ENCODE data around the gene ADAMTS7.
A peak's percentile ranks its signal among the peaks of the same experiment; 100 is the strongest.
"Not testable (repeated sequence)": the region's sequence is repeated elsewhere in the genome, so short reads cannot be mapped to it uniquely, and the experiment has no call there.

ADAMTS7 gene

DNA sequence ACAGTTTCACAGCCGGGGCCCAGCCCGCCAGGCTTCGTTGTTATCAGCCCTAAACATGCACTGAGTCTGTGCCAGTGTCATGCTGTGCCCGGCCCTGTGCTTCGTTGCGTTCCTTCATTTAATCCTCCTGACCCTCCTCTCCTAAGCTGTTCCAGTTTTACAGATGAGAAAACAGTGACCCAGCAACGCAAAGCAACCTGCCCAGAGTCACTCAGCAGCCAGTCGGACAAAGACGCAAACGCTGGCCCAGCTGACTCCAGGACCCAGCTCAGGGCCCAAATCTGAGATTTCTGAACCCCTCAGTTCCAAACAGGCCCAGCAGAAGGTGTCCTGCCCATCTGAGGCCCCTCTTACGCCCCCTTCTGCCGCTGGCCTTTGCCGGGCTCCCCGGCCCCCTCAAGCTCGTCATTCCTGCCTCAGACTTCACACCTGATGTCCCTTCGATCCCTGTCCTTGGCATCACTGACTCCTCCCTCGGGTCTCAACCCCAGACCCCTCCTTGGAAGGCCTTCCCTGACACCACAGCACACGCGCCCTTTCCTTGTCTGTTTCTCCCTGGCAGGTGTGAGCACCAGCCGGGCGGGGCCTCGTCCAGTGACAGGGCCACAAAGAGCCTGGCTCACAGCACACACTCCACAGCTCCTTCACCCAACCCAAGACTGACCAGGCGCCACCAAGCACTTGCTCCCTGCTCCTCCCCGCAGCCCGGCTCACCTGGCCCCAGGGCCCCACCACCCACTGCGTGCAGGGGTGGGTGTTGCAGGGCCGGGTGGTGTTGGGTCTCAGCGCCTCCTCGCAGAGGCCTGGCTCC, 48.1 kb downstream of the ADAMTS7 start:
- no peak for DNase-seq

DNA sequence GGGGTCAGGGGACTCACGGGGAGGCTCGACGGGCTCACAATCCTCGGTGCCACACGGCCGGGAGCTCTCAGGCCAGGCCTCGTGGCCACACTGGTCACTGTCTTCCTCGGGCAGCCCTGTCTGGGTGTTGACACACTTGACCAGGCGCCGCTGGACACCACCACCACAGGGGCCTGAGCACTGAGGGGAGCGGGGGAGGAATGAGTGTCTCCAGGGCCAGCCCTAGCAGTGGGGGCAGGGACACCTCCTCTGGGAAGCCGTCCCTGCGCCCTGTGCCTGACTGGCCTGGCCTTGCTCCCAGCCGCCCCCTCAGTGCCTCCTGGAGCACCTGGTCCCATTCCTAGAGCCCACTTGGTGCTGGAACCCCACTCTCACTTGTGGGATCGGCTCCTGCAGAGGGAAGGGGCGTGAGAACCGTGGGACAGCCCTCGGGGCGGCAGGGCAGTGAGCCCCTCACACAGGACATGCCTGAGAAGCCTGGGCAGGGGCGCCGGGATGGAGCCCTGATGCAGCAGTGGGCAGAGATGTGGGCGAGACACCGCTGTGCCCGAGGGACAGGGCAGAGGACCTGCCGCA, 48.8 kb downstream of the ADAMTS7 start:
- not testable (repeated sequence) for DNase-seq

DNA sequence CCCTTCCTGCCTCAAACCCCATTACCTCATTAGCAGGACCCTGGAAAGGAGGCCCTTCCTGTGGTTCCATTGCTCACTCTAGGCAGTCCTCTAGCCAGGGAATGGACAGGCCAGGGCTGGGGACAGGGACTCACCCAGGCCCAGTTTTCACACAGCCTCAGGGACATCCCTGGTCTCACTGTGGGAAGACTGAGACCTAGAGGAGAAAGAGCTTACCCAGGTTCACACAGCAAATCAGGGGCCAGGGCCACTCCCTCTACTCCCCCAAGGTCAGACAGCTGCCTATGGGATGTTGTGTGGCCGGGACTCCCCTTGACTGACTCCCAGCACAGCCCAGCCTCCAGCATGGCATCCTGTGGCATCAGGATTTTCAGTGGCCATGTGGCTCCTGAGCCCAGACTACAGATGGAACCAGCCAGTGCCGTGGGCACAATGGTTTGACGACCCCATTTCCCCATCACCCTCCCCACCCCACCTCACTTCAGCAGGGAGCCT, 49.3 kb downstream of the ADAMTS7 start:
- no peak for DNase-seq

DNA sequence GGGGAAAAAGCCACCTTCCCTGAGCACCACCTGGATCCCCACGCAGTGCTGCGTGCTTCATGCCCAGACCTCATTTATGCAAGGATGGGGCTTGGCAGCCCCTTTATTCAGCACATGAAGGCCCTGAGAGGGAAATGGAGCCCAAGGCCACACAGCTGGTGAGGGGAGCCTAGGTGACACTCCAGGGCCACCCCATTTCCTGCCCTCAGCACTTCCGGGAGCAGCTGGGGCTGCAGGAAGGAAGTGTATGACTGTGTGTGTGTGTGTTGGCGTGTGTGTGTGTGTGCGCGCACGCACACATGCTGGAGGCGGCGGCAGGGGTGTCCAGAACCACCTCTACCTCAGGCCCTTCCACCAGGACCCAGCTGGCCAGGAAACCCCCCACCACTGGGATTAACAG, 49.8 kb downstream of the ADAMTS7 start:
- peak; percentile 54 to 67 for DNase-seq

DNA sequence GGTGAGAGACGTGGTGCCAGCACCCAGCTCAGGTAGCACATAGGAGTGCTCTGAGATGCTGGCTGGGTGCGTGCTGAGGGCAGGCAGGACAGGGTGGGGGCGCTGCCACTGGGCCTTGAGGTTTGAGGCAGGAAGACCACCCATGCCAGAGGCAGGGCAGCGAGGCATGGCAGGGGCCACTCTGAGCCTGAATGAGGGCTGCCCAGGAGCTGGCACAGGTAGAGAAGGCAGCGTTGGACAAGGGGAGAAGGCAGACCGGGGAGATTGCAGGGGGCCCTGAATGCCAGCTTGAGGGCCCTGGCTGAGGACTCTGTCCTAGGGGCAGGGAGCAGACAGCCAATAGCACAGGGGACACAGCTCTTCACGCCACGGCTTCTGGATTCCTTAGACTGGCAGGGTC, 50.2 kb downstream of the ADAMTS7 start:
- no peak for DNase-seq

DNA sequence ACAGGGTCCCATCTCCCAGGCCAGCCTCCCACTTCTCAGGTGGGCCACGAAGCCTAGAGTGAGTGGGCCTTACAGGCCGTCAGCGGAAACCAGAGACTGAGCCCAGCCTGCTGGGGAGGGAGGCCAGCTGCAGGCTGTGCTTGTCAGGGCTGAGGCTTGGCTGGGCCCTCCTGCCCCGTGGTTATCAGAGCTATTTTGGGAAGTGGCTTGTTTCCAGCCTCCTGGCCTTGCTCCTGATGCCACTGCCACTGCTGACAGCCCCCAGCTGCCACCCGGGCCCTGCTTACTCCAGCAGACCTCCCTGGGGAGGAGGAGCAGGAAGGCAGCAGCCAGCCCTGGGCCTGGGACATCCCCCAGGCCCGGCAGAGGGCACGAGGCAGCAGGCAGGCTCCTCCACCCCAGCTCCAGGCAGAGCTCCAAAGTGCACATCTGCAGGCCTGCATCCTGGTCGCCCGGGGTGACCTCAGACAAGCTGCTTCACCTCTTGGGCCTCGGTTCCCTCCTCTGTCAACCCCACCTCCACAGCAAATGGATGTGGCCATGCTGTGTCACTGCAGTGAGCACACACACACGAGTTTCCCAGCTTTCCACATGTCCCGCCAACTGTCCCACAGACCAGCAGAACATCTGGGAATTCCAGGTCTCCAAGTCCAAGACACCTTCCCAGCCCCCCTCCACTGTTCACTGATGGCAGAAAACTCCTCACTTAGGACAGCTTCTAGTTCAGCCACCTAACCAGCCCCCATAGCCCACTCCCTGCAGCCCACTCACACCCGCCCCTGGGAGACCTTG, 51.0 kb downstream of the ADAMTS7 start:
- not testable (repeated sequence) for DNase-seq

DNA sequence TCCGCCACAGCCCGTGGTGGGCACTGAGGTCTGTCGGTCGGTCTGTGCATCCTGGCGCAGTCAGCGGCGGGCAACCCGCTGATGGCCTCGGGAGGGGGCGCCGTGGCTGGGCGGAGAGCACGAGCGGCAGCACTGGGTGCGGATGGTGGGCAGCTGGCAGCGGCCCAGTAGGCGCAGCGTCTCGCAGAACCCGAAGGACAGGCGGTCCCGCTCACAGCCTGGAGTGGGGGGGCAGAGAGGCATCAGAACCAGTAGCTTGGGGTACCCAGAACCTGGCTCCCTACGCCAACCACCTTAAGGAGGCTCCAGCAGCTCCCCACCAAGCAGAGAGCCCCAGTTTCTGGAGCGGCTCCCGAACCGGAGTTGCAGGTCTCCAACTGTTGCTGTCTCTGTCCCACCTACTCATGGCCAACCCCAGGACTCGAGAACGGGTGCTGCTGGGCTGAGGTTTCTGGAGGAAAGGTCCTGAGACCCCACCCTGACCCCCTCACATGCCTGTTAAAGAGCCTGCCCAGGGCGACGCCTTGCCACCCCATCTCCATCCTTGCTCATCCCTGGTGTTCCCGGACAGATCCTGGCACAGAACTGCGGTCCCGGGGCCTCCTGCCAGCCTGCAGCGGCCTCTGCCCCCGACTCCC, 51.8 kb downstream of the ADAMTS7 start:
- DNase-seq = not testable (repeated sequence)

DNA sequence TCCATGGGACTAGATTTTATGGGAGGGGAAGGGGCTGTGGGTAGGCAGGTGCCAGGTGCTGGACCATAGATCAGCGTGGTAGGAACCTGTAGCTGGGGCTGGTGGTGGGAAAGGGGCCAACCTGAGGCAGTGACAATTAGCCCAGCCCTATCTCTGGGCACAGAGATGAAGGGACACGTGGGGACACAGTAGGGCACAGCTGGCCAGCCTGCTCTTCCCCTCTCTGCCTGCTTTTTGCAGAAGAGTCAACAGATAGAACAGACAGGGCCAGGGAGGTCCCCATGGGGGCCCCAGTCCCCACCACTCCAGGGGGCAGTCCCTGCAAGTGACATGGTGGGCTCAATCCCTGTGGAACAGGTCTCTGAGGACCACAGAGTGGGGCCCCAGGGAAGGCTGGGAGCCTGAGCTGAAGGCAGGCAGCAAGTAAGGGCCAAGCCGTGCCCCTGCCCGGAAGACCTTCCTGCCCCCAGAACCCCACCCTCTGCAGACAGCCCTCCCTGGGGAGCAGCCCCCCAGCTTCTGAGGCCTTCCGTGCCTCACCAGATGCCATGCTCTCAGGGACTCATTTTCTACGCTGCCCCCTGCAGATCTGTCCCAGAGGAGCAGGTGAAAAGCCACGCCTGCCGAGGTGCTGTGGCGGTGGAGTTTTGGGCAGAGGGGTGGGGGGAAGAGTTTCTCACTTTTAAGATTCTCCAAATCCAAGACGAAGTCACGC, 52.6 kb downstream of the ADAMTS7 start:
- not testable (repeated sequence) for DNase-seq

DNA sequence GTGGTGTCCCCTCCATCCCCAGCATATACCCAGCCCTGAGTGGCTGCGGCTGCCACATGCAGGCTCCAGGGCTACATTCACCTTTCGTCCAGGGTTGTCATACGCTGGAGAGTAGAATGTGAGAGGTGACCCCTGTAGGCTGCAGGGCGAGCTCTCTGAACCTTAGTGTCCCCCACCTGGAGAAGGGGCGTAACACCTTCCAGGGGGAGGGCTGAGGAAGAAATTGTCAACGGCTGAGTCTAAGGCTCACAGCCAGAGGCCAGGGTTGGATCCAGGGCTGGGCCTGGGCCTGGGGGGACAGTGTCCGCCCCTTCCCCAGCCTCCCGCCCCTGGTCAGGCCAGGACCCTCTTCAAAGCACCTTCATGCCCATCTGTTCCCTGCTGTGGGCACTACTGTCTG, 53.2 kb downstream of the ADAMTS7 start:
- DNase-seq = not testable (repeated sequence)

DNA sequence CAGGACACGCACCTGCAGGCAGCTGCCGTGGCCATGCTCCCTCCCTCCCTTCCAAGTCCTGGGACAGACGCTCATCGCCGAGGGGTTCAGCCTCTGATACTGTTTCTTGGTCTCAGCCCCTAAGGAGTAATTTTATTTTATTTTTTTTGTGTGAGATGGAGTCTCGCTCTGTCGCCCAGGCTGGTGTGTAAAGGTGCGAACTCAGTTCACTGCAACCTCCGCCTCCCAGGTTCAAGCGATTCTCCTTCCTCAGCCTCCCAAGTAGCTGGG, 53.7 kb downstream of the ADAMTS7 start:
- no peak for DNase-seq

DNA sequence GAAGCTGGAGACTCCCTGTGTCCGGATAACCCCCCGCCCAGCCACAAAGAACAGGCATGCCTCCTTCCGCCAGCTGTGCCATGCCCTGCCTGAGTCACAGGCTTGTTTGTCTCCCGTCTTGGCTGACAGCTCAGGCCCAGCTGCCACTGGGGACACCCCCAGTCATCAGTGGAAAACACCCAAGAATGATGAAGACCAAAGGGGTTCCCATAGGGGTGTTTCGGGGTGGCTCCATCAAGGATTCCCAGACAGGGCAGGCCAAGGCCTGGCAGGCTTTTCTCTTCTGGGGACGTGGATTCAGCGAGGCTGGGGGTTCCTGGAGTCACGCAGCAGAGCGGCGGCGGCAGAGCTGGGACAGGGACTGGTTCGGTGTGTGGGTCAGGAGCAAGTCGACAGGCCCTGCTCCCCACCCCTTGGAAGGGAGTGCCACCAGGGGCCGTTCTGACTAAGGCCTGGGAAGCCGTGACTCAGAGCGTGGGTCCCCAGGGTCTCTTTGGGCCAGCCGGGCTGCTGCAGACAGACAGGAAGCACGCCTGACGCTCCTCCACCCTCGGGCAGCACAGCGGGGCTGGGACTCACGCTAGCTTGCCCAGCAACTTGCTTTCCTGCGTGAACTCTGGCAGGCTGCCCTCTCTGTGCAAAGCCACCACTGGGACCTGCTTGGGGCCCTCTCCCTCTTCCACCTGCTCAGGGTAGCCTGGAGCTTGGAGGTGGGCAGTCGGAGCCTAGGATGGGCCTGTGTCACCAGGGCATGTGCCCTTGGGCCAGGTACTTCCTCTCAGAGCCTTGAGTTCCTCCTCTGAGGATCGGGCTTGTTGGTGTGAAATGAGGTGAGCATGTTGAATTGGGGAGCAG, 54.3 kb downstream of the ADAMTS7 start:
- DNase-seq = peak; percentile 39 to 43

DNA sequence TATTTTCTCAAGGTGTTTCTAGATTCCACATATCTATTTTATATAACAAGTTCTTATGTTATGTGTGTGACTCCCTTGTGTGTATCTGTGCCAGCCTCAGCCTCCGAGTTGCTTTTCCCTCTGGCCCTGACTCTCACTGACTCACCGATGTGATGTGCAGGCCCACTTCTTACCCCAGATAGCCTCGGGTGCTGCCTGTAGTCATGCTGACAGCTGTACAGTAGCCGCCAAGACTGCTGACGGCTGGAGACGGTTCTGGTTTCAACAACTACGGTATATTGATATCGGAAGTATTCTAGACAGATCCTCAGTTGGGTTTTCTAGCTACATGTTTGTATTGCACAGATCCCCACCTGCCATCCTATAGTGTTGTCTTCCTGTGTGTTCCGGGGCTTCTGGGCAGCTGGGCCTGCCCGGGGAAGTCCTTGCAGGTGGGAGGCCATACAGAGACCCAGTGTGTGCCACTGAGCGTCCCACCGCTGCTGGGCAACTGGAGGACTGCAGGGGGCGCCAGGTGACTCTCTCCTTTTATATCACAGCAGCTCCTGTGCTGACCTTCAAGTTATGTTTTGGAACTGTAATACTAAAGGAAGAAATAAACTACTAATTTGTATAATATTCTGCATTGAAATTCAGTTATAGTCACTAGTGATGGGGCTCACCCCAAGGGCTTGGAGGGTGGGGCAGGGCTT, 55.2 kb downstream of the ADAMTS7 start:
- peak; percentile 30 to 34 for DNase-seq

DNA sequence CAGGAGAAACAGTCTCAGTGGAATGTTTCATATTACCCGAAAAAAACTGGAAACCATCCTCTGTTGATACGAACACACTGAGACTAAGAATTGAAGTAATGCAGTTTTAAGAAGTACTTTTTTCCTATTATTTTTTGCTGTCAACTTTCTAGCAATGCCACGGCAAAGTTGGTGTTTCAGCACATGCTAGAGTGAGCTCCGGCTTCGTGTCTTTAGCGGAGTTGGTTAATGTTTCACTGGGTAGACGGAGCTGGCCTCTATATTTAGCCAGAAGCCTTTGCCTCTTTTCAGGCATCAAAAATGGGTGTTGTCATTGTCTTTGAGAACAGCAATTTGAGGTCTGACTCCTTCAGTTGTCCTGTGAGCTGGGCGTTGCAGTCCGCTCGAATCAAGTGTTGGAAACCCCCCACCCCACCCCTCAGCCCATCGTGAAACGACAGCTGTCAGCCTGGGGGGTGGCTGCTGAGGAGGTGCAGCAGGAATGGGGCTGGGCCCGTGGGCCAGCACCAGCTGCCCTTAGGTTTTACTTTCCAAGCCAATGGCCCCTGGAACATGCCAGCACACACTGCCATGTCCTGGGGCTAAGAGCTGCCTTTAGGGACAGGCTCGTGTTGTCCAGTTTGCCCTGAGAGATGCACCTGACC, 56.5 kb downstream of the ADAMTS7 start:
- DNase-seq = not testable (repeated sequence)

DNA sequence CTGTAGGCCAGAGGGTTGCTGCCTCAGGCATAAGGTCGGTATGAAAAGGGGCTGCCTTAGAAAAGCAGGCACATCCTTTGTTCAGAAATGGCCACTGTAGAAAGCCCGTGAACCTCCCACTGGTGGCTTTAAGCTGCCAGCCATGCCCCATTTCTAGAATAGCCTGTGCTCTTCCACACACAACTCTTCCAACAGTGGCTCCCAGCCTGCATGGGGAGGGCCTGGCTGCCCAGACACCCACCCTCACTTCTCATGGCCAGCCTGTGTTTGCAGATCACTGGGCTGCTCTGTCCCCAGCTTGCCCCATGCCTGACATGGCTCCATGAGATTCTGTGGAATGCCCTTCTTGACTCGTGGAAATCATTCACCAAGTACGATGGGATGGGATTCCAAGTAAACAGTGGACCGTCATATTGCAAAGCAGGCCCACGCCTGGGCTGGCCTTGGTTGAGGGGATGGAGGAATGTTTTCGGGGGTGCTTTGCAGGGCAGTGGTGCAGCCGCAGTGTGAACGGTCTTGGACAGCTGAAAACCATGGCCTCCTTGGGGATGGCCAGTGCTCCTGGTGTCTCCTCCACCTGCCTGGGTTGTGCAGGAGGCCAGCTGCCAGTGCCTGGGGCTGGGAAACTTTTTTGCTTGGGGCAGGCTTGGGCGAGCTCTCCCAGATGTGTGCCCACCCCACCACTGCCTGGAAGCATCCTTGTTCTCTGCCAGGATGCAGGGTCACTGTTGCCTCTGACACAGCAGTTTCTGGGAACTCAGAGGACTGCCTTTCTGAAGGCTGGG, 57.3 kb downstream of the ADAMTS7 start:
- not testable (repeated sequence) for DNase-seq

DNA sequence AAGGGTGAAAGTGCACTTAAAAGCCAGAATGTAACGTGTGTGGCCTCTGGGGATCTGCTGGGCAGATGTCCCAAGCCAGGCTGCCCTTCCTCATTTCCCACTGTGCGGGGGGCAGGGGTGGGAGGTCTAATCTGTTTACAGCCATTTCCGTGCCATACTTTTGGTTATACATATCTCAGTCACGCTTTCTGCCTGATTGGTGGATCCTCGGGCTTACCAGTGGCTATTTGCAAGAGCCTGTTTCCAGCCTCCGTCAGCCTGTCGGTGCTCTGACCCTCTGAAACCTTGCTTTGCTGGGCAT, 58.0 kb downstream of the ADAMTS7 start:
- DNase-seq = not testable (repeated sequence)

DNA sequence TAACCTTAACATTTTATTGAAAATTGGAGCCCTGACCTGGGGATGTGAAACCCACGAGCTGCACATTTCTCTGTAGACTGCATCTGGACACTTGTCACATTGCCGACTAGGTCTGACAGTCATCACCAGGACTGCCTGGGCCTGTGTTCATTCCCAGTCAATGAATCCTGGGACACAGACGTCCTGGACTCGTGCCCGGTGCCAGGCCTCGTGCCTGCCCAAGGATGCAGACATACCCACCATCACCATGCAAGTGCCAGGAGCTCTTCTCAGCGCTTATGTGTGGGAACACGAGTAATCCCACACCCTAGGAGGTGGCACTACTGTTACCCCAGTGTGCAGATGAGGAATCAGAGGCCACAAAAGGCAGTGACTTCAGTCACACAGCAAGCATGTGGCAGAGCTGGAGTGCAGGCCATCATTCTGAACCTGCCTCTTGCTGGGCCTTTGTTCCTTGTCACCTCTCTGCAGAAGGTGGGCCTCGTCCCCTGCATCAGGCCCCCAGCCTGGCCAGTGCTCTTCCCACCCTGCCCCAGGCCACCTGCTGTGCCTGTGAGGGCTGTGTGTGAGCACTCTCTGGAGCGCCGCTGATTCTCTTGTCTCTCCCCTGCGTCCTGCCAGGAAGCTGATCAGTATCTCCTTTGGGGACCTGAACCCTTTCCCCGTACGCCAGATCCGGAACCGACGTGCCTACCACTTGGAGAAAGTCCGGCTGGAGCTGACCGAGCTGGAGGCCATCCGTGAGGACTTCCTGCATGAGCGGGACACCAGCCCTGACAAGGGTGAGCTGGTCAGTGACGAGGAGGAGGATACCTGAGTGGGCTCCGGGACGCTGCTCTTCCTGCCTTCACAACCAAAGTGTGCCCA, 58.5 kb downstream of the ADAMTS7 start:
- DNase-seq = no peak

DNA sequence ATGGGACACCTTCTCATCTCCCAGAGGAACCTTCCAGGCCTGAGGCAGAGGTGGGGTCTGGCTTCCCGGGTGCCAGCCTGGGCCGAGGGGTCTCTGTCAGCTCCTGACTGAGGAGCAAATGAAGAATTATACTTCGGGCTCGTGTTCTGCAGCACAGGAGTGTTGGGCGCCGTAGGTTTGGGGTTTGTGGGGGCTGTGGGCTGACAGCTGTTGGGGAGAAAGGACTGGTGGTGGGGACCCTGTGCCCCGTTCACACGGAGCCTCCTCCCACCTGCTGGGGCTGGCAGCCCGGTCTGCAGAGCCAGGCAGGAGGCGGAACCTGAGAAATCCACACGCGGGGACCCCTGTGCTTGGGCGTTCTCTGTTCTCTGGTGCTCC, 59.7 kb downstream of the ADAMTS7 start:
- no peak for DNase-seq

DNA sequence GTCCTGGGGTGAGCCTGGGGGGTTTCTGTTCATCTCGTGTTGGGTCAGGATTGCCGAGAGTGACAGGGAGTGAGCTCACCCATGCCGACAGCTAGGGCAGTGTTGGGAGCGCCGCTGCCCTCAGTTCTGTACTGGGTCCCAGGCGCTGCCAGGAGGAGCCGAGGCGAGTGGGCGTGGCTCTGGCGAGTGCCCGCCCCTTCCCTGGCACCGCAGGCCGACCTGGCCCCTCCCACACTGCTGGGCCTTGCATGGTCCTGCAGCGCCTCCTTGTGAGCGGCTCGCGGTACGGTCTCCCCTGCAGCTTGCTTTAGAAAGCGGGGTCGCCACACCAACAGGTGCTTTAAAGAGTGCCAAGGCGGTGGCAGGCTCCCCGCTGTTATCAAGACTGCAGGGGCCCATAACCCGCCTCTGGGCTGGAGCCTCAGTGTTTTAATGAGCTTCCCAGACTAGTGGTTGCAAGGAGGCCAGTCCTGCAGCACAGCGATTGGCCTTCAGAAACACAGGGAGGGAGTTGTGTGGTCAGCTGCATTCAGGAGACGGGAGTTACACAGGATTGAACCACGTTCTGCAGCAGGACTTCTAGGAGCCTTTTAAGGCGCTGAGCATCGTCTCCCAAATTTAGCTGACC, 60.2 kb downstream of the ADAMTS7 start:
- peak; percentile 92 to 93 for DNase-seq

Measured in stimulated activated CD4-positive, alpha-beta T cell treated with anti-CD3 and anti-CD28 coated beads, Interleukin-2, amount 100 ng/mL, for 48 hours (primary cell).